Gastroesophageal sphincter (tissue), 4 donors: ENCODE results near the gene CEP89. TPM values are rescaled to one million over a fixed set of nuclear protein-coding genes. Genes with fewer than 3 reads are reported as not detected.

ENCODE experiments used
- ATAC-seq: fragments of 150-250 bp; one replicate; pipeline ENCODE4 v1.9.1; 2016; ENCODE audit warnings: mild to moderate bottlenecking, moderate library complexity
- H3K27ac ChIP-seq, 4 donors: fragments of 200-600 bp; sonication (generic) in 3 of 4; 1 replicate in 3 of 4; 2 replicates in 1 of 4; pipeline ENCODE4 v1.5.1; 2016 to 2019
- H3K27me3 ChIP-seq: fragments of 200-600 bp; sonication (generic); one replicate; pipeline ENCODE4 v1.5.1; 2019
- H3K36me3 ChIP-seq, 2 donors: fragments of 200-600 bp; sonication (generic); one replicate each; pipeline ENCODE4 v1.5.1; 2019; ENCODE audit warnings: control low read depth in 1 of 2
- H3K4me1 ChIP-seq, 3 donors: fragments of 200-600 bp; sonication (generic); 1 replicate in 2 of 3; 2 replicates in 1 of 3; pipeline ENCODE4 v1.5.1; 2016 to 2019; ENCODE audit warnings: control low read depth in 2 of 3
- H3K4me3 ChIP-seq, 2 donors: fragments of 200-600 bp; sonication (generic); one replicate each; pipeline ENCODE4 v1.5.1; 2019; ENCODE audit warnings: mild to moderate bottlenecking in 1 of 2, moderate library complexity in 1 of 2
- H3K9me3 ChIP-seq, 3 donors: fragments of 200-600 bp; sonication (generic); one replicate each; pipeline ENCODE4 v1.5.1; 2017 to 2019; ENCODE audit warnings: control low read depth in 2 of 3
- CTCF ChIP-seq, 4 experiments: fragments of 200-600 bp in 2 of 4; fragments of 450-650 bp in 2 of 4; sonication (generic) in 1 of 4; IDR thresholded peaks; one replicate each; pipeline ENCODE4 v1.5.1; 2017 to 2019; ENCODE audit warnings: antibody characterized with exemption in 4 of 4, mild to moderate bottlenecking in 2 of 4, moderate library complexity in 2 of 4
- EP300 ChIP-seq: sonication (generic); formaldehyde crosslinking; IDR thresholded peaks from one replicate; pipeline ENCODE4 v1.6.1; 2017; ENCODE audit warnings: antibody characterized with exemption, mild to moderate bottlenecking
- POLR2A ChIP-seq, 2 donors: fragments of 450-650 bp; IDR thresholded peaks; one replicate each; pipeline ENCODE4 v1.6.1; 2017; ENCODE audit warnings: antibody characterized with exemption in 2 of 2, mild to moderate bottlenecking in 2 of 2, moderate library complexity in 1 of 2
- POLR2AphosphoS5 ChIP-seq: sonication (generic); formaldehyde crosslinking; IDR thresholded peaks from one replicate; pipeline ENCODE4 v1.6.1; 2017; ENCODE audit warnings: antibody characterized with exemption
- WGBS, 2 donors: methylation state at CpG; one replicate each; pipeline ENCODE4 v1.1.5; 2018; ENCODE audit warnings: low coverage in 1 of 2; 5-methylcytosine and 5-hydroxymethylcytosine counted together
- total RNA-seq, 4 donors: library from RNA; depleted of rRNA; stranded (reverse); fragments of >200 nt; gene quantifications; one replicate each; pipeline ENCODE4 v1.1.0, GENCODE V29; 2016

The CEP89 gene
- total RNA-seq, 4 donors from 2014 or later = 14.8 to 21.9 (median 20.2) TPM

GRCh38 chr19:32891609-32892008 lies 80.1 kb downstream of the CEP89 start:
- Histone ChIP-seq H3K36me3 (peaks cover 0 to 73% of the 10 kb centered on the region in 2 donors), H3K9me3 (peaks cover 0 to 39% (median 0%) of the 10 kb centered on the region in 3 donors)
- WGBS, 2 donors = 90 to 100% methylated on average over 2 of the region's 2 CpGs

GRCh38 chr19:32890841-32891240 lies 80.9 kb downstream of the CEP89 start:
- peaks cover 0 to 35% (median 0%) of the 10 kb centered on the region in 3 donors for H3K9me3 ChIP-seq

More at GRCh38 chr19:32891609-32892008, 80.1 kb downstream of the CEP89 start:
- Histone ChIP-seq H3K27me3 (no peaks in the 10 kb centered on the region), H3K4me3 (no peak overlapping the region), H3K27ac (no peak overlapping the region), H3K4me1 (no peaks in the 10 kb centered on the region)
- TF ChIP-seq POLR2A (IDR thresholded peaks at IDR 0.05) (no peak), CTCF (IDR thresholded peaks at IDR 0.05) (no peak), POLR2AphosphoS5 (no peak)
- no peak for ATAC-seq

GRCh38 chr19:32890326-32890725 lies 81.4 kb downstream of the CEP89 start:
- Histone ChIP-seq H3K4me1 (no peaks in the 10 kb centered on the region), H3K27ac (no peak overlapping the region), H3K27me3 (no peaks in the 10 kb centered on the region), H3K9me3 (peaks cover 0 to 35% (median 0%) of the 10 kb centered on the region in 3 donors), H3K36me3 (peaks cover 0 to 75% of the 10 kb centered on the region in 2 donors), H3K4me3 (no peak overlapping the region)
- no peak for ATAC-seq
- no peak for TF ChIP-seq EP300
- 93% methylated on average over 9 of the region's 13 CpGs; no CpG with 5 or more reads in 1 of the 2 donors for WGBS, 2 donors

More at GRCh38 chr19:32890841-32891240, 80.9 kb downstream of the CEP89 start:
- WGBS, 2 donors = 85 to 100% methylated on average over 1 to 6 of the region's 10 CpGs
- H3K27me3 ChIP-seq = no peaks in the 10 kb centered on the region
- no peak for ATAC-seq
- H3K27ac ChIP-seq = no peak overlapping the region
- no peaks in the 10 kb centered on the region for H3K4me1 ChIP-seq
- TF ChIP-seq CTCF (IDR thresholded peaks at IDR 0.05) (no peak), EP300 (no peak), POLR2A (IDR thresholded peaks at IDR 0.05) (no peak)
- H3K4me3 ChIP-seq = no peak overlapping the region
- H3K36me3 ChIP-seq = peaks cover 0 to 73% of the 10 kb centered on the region in 2 donors

GRCh38 chr19:32889137-32889934 lies 82.4 kb downstream of the CEP89 start:
- TF ChIP-seq CTCF (IDR thresholded peaks at IDR 0.05) (no peak), POLR2A (IDR thresholded peaks at IDR 0.05) (no peak), EP300 (no peak), POLR2AphosphoS5 (no peak)
- 96 to 100% methylated on average over 2 to 4 of the region's 11 CpGs for WGBS, 2 donors
- Histone ChIP-seq H3K27me3 (no peaks in the 10 kb centered on the region), H3K27ac (no peak overlapping the region), H3K36me3 (peaks cover 0 to 75% of the 10 kb centered on the region in 2 donors), H3K4me3 (no peak overlapping the region), H3K4me1 (no peaks in the 10 kb centered on the region), H3K9me3 (peaks cover 0 to 35% (median 0%) of the 10 kb centered on the region in 3 donors)
- ATAC-seq = no peak

GRCh38 chr19:32887572-32888215 lies 84.1 kb downstream of the CEP89 start:
- no peak overlapping the region for H3K4me3 ChIP-seq
- H3K4me1 ChIP-seq = no peaks in the 10 kb centered on the region
- no peaks in the 10 kb centered on the region for H3K27me3 ChIP-seq
- no peak overlapping the region for H3K27ac ChIP-seq
- 60 to 71% methylated on average over 3 to 4 of the region's 4 CpGs for WGBS, 2 donors
- H3K36me3 ChIP-seq = peaks cover 0 to 72% of the 10 kb centered on the region in 2 donors
- ATAC-seq = no peak
- peaks cover 0 to 20% (median 0%) of the 10 kb centered on the region in 3 donors for H3K9me3 ChIP-seq
- TF ChIP-seq EP300 (no peak), POLR2AphosphoS5 (no peak), POLR2A (IDR thresholded peaks at IDR 0.05) (no peak), CTCF (IDR thresholded peaks at IDR 0.05) (no peak)
